Femur (tissue), 1 donor: ENCODE data around the gene NHEJ1.

Experiments used
- DNase-seq: peaks from one replicate; pipeline ENCODE4 v3.0.0-alpha.2; 2017

Gene NHEJ1

GRCh38 chr2:219056896-219057708 lies 103.5 kb downstream of the NHEJ1 start:
- DNase-seq = peak; percentile 24

- DNase-seq = no peak
These were observed 104.3 kb downstream of the NHEJ1 start for GRCh38 chr2:219056176-219056895.

DNA sequence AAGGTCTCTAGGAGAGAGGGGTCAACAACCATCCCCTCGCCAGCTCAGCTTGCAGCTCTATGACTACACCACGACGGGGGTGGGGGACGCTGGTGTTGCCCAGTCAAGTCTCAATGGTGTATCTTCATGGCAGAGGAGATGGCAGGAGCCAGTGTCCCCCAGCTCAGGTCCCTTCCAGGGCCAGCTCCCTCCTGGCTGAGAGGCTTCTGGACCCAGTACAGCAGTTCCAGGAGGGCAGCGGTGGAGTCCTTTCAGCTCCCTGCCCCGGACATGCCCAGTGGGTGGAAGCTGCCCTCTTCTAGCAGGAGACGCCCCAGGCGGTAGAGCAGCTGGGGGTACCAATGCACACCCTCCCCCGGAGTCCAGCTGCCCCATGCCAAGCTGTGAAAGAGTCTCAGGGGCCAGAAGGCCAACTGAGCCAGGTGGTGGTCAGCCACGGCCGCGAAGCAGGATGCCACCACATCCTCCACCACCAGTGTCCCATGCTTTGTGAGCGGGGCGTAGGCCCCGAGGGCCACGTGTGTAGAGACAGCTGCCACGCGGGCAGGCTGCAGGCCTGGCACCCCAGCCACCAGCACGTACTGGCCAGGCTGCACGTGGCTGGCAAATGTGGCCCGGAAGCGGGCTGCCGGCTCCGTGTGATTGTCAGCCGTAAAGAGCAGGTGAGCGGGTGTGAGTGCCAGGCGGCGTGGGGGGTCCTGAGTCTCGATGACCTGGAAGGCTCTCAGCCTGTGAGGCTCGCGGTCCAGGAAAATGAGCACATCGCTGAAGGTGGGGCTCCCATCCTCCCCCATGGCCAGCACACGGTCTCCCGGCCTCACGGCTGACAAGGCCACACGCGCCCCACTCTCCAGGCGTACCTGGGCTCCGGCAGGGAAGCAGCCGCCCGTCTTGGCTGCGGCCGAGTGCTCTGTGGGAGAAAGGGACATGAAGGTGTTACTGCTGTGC lies 105.4 kb downstream of the NHEJ1 start:
- no peak for DNase-seq

DNA sequence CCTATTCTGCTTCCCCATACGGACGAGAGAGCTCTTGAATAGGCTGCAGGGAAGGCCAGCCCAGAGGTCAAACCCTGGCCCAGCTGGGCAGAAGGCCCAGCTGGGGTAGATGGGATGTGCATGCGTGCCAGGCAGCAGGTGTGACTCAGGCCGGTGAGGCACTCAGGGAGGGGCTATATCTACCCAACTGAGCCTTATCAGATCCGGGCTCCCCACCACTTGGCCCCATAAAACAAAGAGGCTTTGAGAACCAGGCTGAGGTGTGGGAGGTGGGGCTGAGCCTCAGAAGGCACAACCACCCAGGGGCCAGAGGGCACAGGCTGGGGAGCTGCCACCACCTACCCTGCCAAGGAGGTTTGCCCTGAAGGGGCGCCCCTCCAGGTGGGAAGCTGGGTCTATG lies 111.3 kb downstream of the NHEJ1 start:
- no peak for DNase-seq

DNA sequence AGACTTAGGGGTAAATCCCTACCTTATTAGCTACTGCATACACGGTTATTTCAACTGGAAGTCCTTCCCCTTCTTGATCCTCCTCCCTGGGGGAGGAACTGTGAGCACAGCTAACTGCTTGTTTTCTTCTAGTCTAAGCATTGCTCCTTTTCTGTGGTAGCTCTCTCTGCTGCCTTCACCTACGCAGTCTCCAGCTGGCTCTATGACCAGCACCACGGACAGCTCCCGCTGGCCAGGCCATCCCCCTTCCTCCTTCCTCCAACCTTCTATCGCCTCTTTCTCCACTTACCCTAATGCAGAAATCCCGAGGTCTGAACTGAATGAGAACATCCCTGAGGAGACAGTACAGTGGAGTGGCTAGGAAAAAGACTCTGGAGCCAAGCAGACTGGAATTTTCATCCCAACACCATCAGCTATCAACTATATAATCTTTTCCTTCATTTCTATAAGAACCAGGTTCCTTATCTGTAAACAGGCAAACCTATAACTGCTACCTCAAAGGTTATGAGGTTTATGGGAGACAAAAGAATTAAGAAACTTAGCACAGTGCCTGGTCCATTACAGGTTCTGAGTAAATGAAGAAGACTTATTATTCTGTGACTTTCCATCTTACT lies 114.6 kb downstream of the NHEJ1 start:
- peak; percentile 67 for DNase-seq

DNA sequence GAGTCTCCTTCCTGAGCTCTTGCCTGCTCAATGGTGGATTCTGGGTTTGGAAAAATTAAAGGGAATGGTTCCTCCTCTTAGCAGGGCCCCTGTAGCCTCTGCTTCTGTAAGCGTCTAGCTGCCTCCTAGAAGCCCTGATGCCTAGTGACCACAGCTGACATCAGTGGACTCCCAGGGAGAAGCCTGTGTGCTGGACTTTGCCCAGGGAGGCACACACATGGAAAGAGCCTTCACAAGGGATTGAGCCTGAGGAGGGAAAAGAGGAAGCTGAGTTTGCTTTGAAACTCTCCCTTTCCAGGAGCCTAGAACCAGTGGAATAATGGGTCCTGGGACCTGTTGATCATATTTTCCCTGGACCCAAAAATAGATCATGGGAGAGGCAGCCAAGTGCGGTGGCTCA lies 117.9 kb downstream of the NHEJ1 start:
- no peak for DNase-seq

GRCh38 chr2:219042157-219042556 lies 118.5 kb downstream of the NHEJ1 start:
- no peak for DNase-seq

DNA sequence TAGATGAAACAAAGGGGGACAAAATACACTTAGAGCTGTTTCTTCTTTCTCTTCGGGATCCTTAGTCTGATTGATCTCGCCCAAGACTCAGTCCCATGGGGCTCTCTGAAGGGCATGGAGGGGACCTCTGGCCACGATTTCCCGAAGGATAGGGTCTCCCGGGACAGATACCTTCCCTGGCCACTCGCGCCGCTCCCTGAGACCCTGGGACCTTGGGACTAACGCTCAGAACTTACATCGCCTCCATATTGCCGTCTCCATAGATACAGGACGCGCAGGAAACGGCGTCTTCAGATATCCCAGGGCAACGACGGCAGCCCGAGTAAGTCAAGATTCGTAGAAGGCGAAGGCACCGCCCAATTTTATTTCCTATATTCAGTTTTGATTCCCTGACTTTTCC lies 119.4 kb downstream of the NHEJ1 start, which contains the start of gene CFAP65:
TSS of gene CFAP65 (minus strand) at position 265 of the 400 bp plus-strand sequence. CDS start 2,468 bp downstream, outside the sequence.
- DNase-seq = no peak

GRCh38 chr2:219038600-219038999 lies 122.0 kb downstream of the NHEJ1 start:
- no peak for DNase-seq

- no peak for DNase-seq
These were observed 122.7 kb downstream of the NHEJ1 start for GRCh38 chr2:219037783-219038499.

- no peak for DNase-seq
These were observed 124.7 kb downstream of the NHEJ1 start for GRCh38 chr2:219035942-219036341.

GRCh38 chr2:219034823-219035222 lies 125.8 kb downstream of the NHEJ1 start:
- no peak for DNase-seq

GRCh38 chr2:219032051-219032745 lies 128.4 kb downstream of the NHEJ1 start:
- no peak for DNase-seq

GRCh38 chr2:219031005-219031738 lies 129.4 kb downstream of the NHEJ1 start:
- no peak for DNase-seq

DNA sequence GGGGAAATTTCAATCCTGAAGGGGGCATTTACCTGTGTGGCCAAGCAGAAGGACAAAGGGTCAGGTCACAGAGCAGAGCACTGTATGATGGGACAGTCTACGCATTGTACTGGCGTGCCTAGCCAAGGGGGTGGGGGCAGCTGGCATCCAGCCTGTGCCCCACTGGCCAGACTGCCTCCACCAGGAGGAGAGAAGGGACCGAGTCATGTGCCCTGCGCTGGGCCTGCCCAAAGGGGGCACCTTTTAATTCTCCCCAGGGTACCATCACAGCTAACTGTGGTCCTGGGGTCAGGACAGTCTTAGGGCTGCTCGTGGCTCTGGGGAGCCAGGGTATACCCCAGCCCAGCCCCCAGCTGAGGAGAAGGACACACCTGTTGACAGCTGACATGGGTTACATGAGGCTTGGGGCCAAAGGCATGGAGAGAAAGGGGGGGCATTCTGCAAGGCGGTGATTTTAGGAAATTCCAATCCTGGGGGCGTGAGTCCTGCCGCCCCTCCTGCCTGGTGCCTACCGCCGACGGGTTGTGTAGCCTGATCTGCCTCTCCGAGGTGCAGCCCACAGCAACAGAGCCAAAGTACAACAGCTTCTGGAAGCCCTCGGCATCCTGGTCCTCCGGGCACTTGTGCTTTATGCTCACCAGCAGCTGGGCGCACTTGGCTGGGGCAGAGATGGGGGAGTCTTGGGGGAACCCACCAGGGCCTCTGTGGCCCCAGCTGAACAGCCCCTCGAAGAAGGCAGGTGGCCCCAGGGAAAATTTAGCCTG lies 130.3 kb downstream of the NHEJ1 start:
- DNase-seq = no peak

GRCh38 chr2:219029829-219030165 lies 130.8 kb downstream of the NHEJ1 start:
- DNase-seq = peak; percentile 83

DNA sequence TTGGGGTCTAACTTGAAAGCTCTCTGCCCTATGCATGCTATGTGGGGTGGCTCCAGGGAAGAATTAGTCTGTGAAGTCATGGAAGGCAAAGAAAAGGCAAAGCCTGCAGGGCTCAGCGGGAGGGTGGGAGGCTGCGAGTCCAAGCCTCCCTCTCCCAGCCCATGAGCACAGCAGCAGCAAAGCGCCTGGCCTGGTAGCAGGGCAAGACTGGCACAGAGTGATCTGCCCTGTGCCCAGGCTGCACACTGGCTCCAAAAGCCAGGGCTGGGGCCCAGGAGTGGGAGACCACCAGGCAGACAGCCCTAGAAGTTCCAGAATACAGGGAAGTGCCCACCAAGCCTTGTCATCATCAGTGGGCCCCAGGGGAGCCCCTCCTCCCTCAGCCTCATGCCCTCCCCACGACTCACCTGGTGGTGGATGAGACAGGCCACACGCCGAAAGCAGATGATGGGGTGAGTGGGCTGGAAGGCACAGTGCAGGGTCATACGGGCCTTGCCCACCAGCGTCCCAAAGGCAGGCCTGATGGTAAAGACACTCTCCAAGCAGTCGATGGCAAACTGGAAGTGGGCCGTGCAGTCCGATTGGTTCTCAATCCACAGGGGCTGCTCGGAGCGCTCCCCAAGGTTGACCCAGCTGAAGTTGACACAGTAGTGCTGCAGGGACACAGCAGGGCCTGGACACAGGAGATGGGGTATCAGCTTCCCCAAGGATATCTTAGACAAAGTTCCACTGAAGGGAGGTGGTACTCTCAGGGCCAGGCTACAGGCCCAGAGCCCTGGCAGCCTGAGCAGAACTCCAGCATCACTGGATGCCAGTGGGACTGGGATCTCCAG lies 131.4 kb downstream of the NHEJ1 start:
- DNase-seq = no peak

- no peak for DNase-seq
These were observed 132.5 kb downstream of the NHEJ1 start for GRCh38 chr2:219028141-219028540.

DNA sequence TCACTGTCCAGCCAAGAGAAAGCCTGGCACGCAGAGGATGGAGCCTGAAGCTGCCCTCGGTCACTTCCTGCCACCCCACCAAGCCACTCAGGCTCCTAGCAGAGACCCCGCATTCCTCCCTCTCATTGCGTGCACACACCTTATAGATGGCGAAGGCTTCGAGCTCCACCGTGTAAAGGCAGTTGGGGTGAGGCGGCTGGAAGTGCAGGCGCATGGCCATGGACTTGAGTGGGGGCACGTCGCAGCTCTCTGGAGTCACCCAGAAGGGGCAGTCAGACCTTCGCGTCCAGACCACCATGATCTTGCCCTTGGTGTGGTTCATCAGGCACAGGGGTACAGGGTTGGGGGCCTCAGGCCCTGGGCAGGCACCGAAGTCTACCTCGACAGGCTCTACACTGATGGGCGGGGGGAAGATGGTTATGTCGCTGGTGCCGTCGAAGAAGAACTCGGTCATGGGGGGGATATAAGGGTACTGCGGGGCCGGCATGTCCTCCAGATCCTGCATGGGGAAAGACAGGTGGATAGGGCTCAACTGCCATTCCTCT lies 133.0 kb downstream of the NHEJ1 start:
- DNase-seq = no peak
